Left lung (tissue), 10 donors: Measurements from ENCODE around the gene GLIS1. TPM values are rescaled to one million over a fixed set of nuclear protein-coding genes. Genes with fewer than 3 reads are reported as not detected.
A peak's percentile ranks its signal among the peaks of the same experiment; 100 is the strongest.

Experiments
- ATAC-seq: fragments of 200-7000 bp; cut with Tn5 transposase; one replicate; pipeline ENCODE4 v1.9.1; 2020; ENCODE audit warnings: moderate library complexity
- DNase-seq, 4 donors: peaks; one replicate each; pipeline ENCODE4 v3.0.0-alpha.2; 2013 to 2020
- H3K27ac ChIP-seq, 2 donors: fragments of 200-600 bp; sonication (generic) in 1 of 2; one replicate each; pipeline versions ENCODE4 v1.5.0 to v1.8.0; 2020 to 2021
- H3K27me3 ChIP-seq, 2 donors: fragments of 200-600 bp; sonication (generic) in 1 of 2; one replicate each; pipeline versions ENCODE4 v1.5.0 to v1.8.0; 2020 to 2021
- H3K36me3 ChIP-seq, 2 donors: fragments of 200-600 bp; sonication (generic) in 1 of 2; one replicate each; pipeline versions ENCODE4 v1.5.0 to v1.8.0; 2020 to 2021
- H3K4me1 ChIP-seq, 2 donors: fragments of 200-600 bp; one replicate each; pipeline ENCODE4 v1.8.0; 2021
- H3K4me3 ChIP-seq, 2 donors: fragments of 200-600 bp; sonication (generic) in 1 of 2; one replicate each; pipeline versions ENCODE4 v1.5.0 to v1.8.0; 2020 to 2021; ENCODE audit warnings: mild to moderate bottlenecking in 1 of 2
- H3K9me3 ChIP-seq, 2 donors: fragments of 200-600 bp; sonication (generic) in 1 of 2; one replicate each; pipeline versions ENCODE4 v1.5.0 to v1.8.0; 2020 to 2021
- intact Hi-C, 2 donors: fragments of 100-400 bp; cut with DNase I; formaldehyde crosslinking; loops; one replicate each; pipeline versions ENCODE4 v1.11.2 to v1.14.2; 2022
- polyA plus RNA-seq, 6 donors: library from polyadenylated mRNA; unstranded; fragments of 120-200 nt; gene quantifications; one replicate each; pipeline ENCODE4 v1.2.1, GENCODE V29; 2013; ENCODE audit not compliant: insufficient read length in 6 of 6
- total RNA-seq, 2 donors: library from RNA; stranded (reverse); fragmentation: NEBNext Ultra II Directional; extraction: Animal tissue kit (Norgen Biotek cat#: 25700); gene quantifications; one replicate each; pipeline ENCODE4 v1.2.1, GENCODE V29; 2021
- TF ChIP-seq, protein P1 (sequence below), 2 donors: fragments of 200-600 bp; sonication (generic) in 1 of 2; IDR thresholded peaks; one replicate each; pipeline versions ENCODE4 v1.5.0 to v1.8.0; 2021; ENCODE audit warnings: antibody characterized with exemption in 2 of 2
- donor health status: DM: no; HTN: yes; CAD: no.
- donor health status: DM: no; HTN: no; CAD: no.

The GLIS1 gene
- total and polyA plus RNA-seq, 8 donors, result 0.06 to 0.16 (median 0.12) TPM; not detected in 4

DNA sequence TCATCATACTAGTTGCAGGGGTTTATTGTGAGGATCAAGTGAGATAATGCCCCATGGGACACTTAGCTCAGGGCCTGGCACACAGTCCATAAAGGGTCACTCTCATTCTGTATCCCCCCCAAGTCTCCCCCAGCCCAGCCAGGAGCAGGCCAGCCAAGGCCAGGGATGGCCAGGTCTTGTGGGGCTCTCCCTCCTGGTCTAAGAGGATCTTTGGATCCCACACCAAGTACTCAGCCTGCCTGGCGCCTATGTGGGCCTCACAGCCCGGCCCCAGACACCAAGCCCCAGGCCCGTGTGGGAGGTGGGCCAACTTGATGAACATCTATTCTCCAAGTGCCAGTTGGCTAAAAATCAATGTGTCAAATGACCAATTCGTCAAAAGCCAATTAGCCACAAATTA, 117.8 kb downstream of the GLIS1 start:
- Histone ChIP-seq H3K27me3 (no peaks in the 10 kb centered on the region), H3K36me3 (no peaks in the 10 kb centered on the region), H3K4me3 (no peak overlapping the region), H3K4me1 (no peaks in the 10 kb centered on the region), H3K27ac (no peak overlapping the region), H3K9me3 (no peaks in the 10 kb centered on the region)
- ATAC-seq (no peak), DNase-seq (peak in 1 of 4 donors; percentile 12)
- TF ChIP-seq, protein P1, sequence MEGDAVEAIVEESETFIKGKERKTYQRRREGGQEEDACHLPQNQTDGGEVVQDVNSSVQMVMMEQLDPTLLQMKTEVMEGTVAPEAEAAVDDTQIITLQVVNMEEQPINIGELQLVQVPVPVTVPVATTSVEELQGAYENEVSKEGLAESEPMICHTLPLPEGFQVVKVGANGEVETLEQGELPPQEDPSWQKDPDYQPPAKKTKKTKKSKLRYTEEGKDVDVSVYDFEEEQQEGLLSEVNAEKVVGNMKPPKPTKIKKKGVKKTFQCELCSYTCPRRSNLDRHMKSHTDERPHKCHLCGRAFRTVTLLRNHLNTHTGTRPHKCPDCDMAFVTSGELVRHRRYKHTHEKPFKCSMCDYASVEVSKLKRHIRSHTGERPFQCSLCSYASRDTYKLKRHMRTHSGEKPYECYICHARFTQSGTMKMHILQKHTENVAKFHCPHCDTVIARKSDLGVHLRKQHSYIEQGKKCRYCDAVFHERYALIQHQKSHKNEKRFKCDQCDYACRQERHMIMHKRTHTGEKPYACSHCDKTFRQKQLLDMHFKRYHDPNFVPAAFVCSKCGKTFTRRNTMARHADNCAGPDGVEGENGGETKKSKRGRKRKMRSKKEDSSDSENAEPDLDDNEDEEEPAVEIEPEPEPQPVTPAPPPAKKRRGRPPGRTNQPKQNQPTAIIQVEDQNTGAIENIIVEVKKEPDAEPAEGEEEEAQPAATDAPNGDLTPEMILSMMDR (IDR thresholded peaks at IDR 0.05), result no peak
- intact Hi-C loops, result no loop called here

GRCh38 chr1:53620061-53620855, 118.7 kb downstream of the GLIS1 start:
- TF ChIP-seq, protein P1 (IDR thresholded peaks at IDR 0.05), result no peak
- DNase-seq (peak in 2 of 4 donors; percentile 10 to 19), ATAC-seq (no peak)
- Histone ChIP-seq H3K27me3 (no peaks in the 10 kb centered on the region), H3K9me3 (no peaks in the 10 kb centered on the region), H3K27ac (no peak overlapping the region), H3K36me3 (no peaks in the 10 kb centered on the region), H3K4me1 (no peaks in the 10 kb centered on the region), H3K4me3 (no peak overlapping the region)
- intact Hi-C loops, result no loop called here

- H3K4me1 ChIP-seq, result no peaks in the 10 kb centered on the region
- H3K27ac ChIP-seq, result no peak overlapping the region
- TF ChIP-seq, protein P1 (IDR thresholded peaks at IDR 0.05), result no peak
- DNase-seq (peak in 1 of 4 donors; percentile 13), ATAC-seq (no peak)
- H3K27me3 ChIP-seq, result peaks cover 0 to 2% of the 10 kb centered on the region in 2 donors
- intact Hi-C loops, result no loop called here
- H3K9me3 ChIP-seq, result no peaks in the 10 kb centered on the region
- no peaks in the 10 kb centered on the region for H3K36me3 ChIP-seq
- no peak overlapping the region for H3K4me3 ChIP-seq
Measured at GRCh38 chr1:53619367-53620060, 119.5 kb downstream of the GLIS1 start.

DNA sequence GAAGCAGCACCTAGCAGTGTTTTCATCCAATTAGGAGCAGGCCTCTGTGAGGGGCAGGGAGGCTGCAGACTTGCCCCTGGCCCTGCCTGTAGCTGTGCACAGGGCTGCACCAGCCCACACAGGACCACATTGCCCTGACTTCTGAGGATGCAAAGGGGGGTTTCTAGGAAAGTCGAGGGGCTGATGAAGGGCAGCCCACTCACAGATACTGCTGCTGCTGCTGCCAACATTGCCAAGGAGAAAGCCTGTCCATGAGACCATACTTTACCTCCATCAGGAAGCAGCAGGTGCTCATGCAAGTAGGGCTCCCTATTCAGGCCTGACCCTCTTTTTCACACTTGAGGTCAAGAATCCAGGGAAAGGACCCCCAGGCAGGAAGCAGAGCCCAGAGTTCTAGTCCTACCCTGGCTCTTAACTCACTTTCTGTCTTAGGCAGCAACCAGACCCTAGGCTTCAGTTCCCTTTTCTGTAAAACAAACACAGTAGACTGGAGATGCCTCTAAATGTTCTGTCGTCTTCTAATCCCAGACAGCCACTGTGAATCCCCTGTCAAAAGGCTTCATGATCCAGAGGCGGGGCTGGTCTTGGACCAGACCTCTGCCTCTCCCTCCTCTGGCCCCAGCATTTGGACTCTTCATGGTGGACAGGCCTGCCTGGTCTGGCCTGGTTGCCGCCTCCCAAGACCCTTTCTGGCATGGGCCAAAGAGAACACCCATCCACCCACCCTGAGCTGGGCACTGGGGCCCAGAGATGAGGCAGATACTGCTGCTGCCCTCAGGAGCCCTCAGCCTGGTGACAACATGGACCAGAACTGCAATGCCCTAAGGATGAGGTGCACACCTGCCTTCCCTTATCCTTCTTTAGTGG, 120.2 kb downstream of the GLIS1 start:
- Histone ChIP-seq H3K36me3 (no peaks in the 10 kb centered on the region), H3K27me3 (peaks cover 0 to 6% of the 10 kb centered on the region in 2 donors), H3K27ac (no peak overlapping the region), H3K4me1 (no peaks in the 10 kb centered on the region), H3K4me3 (no peak overlapping the region), H3K9me3 (no peaks in the 10 kb centered on the region)
- DNase-seq, result peak in 1 of 4 donors; percentile 11
- intact Hi-C loops, result no loop called here
- TF ChIP-seq, protein P1 (IDR thresholded peaks at IDR 0.05), result no peak
- ATAC-seq, result no peak
